Gastroesophageal sphincter (tissue), 4 donors: Measurements from ENCODE around the gene SAAL1. TPM values are rescaled to one million over a fixed set of nuclear protein-coding genes. Genes with fewer than 3 reads are reported as not detected.
A peak's percentile ranks its signal among the peaks of the same experiment; 100 is the strongest.

ENCODE experiments used
- ATAC-seq: fragments of 150-250 bp; one replicate; pipeline ENCODE4 v1.9.1; 2016; ENCODE audit warnings: mild to moderate bottlenecking, moderate library complexity
- H3K27ac ChIP-seq, 4 donors: fragments of 200-600 bp; sonication (generic) in 3 of 4; 1 replicate in 3 of 4; 2 replicates in 1 of 4; pipeline ENCODE4 v1.5.1; 2016 to 2019
- H3K27me3 ChIP-seq: fragments of 200-600 bp; sonication (generic); one replicate; pipeline ENCODE4 v1.5.1; 2019
- H3K36me3 ChIP-seq, 2 donors: fragments of 200-600 bp; sonication (generic); one replicate each; pipeline ENCODE4 v1.5.1; 2019; ENCODE audit warnings: control low read depth in 1 of 2
- H3K4me1 ChIP-seq, 3 donors: fragments of 200-600 bp; sonication (generic); 1 replicate in 2 of 3; 2 replicates in 1 of 3; pipeline ENCODE4 v1.5.1; 2016 to 2019; ENCODE audit warnings: control low read depth in 2 of 3
- H3K4me3 ChIP-seq, 2 donors: fragments of 200-600 bp; sonication (generic); one replicate each; pipeline ENCODE4 v1.5.1; 2019; ENCODE audit warnings: mild to moderate bottlenecking in 1 of 2, moderate library complexity in 1 of 2
- H3K9me3 ChIP-seq, 3 donors: fragments of 200-600 bp; sonication (generic); one replicate each; pipeline ENCODE4 v1.5.1; 2017 to 2019; ENCODE audit warnings: control low read depth in 2 of 3
- CTCF ChIP-seq, 4 experiments: fragments of 200-600 bp in 2 of 4; fragments of 450-650 bp in 2 of 4; sonication (generic) in 1 of 4; IDR thresholded peaks; one replicate each; pipeline ENCODE4 v1.5.1; 2017 to 2019; ENCODE audit warnings: antibody characterized with exemption in 4 of 4, mild to moderate bottlenecking in 2 of 4, moderate library complexity in 2 of 4
- EP300 ChIP-seq: sonication (generic); formaldehyde crosslinking; IDR thresholded peaks from one replicate; pipeline ENCODE4 v1.6.1; 2017; ENCODE audit warnings: antibody characterized with exemption, mild to moderate bottlenecking
- POLR2A ChIP-seq, 2 donors: fragments of 450-650 bp; IDR thresholded peaks; one replicate each; pipeline ENCODE4 v1.6.1; 2017; ENCODE audit warnings: antibody characterized with exemption in 2 of 2, mild to moderate bottlenecking in 2 of 2, moderate library complexity in 1 of 2
- POLR2AphosphoS5 ChIP-seq: sonication (generic); formaldehyde crosslinking; IDR thresholded peaks from one replicate; pipeline ENCODE4 v1.6.1; 2017; ENCODE audit warnings: antibody characterized with exemption
- WGBS, 2 donors: methylation state at CpG; one replicate each; pipeline ENCODE4 v1.1.5; 2018; ENCODE audit warnings: low coverage in 1 of 2; 5-methylcytosine and 5-hydroxymethylcytosine counted together
- small RNA-seq, 4 donors: library from RNA; depleted of rRNA; stranded (forward); fragments of <200 nt; gene quantifications; one replicate each; pipeline ENCODE3, GENCODE V24; 2016
- total RNA-seq, 4 donors: library from RNA; depleted of rRNA; stranded (reverse); fragments of >200 nt; gene quantifications; one replicate each; pipeline ENCODE4 v1.1.0, GENCODE V29; 2016

Gene SAAL1
- total RNA-seq, 4 donors from 2014 or later = 11.3 to 21.5 (median 14.4) TPM

GRCh38 chr11:18054511-18055103 is 51.3 kb downstream of the SAAL1 start:
- Histone ChIP-seq H3K36me3 (no peaks in the 10 kb centered on the region), H3K27me3 (no peaks in the 10 kb centered on the region), H3K27ac (no peak overlapping the region), H3K9me3 (no peaks in the 10 kb centered on the region), H3K4me3 (no peak overlapping the region), H3K4me1 (no peaks in the 10 kb centered on the region)
- TF ChIP-seq EP300 (no peak), POLR2A (IDR thresholded peaks at IDR 0.05) (no peak), CTCF (IDR thresholded peaks at IDR 0.05) (no peak), POLR2AphosphoS5 (no peak)
- WGBS, 2 donors = 76 to 77% methylated on average over 8 to 10 of the region's 10 CpGs
- ATAC-seq = no peak

GRCh38 chr11:18050848-18051247 is 55.0 kb downstream of the SAAL1 start:
- TF ChIP-seq POLR2A (IDR thresholded peaks at IDR 0.05) (no peak), CTCF (IDR thresholded peaks at IDR 0.05) (no peak), POLR2AphosphoS5 (no peak)
- no peak overlapping the region for H3K27ac ChIP-seq
- ATAC-seq = no peak
- H3K36me3 ChIP-seq = no peaks in the 10 kb centered on the region
- peaks cover 0 to 6% (median 0%) of the 10 kb centered on the region in 3 donors for H3K9me3 ChIP-seq
- peaks cover 0 to 7% (median 5%) of the 10 kb centered on the region in 3 donors for H3K4me1 ChIP-seq
- H3K4me3 ChIP-seq = no peak overlapping the region
- H3K27me3 ChIP-seq = peaks cover 34% of the 10 kb centered on the region
- WGBS, 2 donors = 71 to 73% methylated on average over 2 of the region's 2 CpGs

GRCh38 chr11:18046116-18046777 is 59.6 kb downstream of the SAAL1 start, which contains the start of gene TPH1:
TSS of gene TPH1 (minus strand) at chr11:18046269. CDS start at chr11:18040762, 5,507 bp downstream.
- TF ChIP-seq CTCF (IDR thresholded peaks at IDR 0.05) (no peak), EP300 (no peak), POLR2AphosphoS5 (no peak), POLR2A (IDR thresholded peaks at IDR 0.05) (no peak)
- Histone ChIP-seq H3K4me3 (peak within 1 kb of the TSS in 1 of 2 donors; percentile 15), H3K4me1 (peaks cover 0 to 7% (median 5%) of the 10 kb centered on the region in 3 donors), H3K9me3 (peaks cover 0 to 6% (median 0%) of the 10 kb centered on the region in 3 donors), H3K27ac (no peak within 1 kb of the TSS), H3K36me3 (no peaks in the 10 kb centered on the region), H3K27me3 (peaks cover 38% of the 10 kb centered on the region)
- WGBS, 2 donors = 10 to 38% methylated on average over 3 to 4 of the region's 36 CpGs
- no peak for ATAC-seq

- Histone ChIP-seq H3K4me3 (no peak overlapping the region), H3K27ac (no peak overlapping the region), H3K9me3 (no peaks in the 10 kb centered on the region), H3K36me3 (no peaks in the 10 kb centered on the region), H3K4me1 (no peaks in the 10 kb centered on the region), H3K27me3 (no peaks in the 10 kb centered on the region)
- ATAC-seq = no peak
- TF ChIP-seq POLR2AphosphoS5 (no peak), POLR2A (IDR thresholded peaks at IDR 0.05) (no peak), CTCF (IDR thresholded peaks at IDR 0.05) (no peak), EP300 (no peak)
These were observed 69.4 kb downstream of the SAAL1 start for GRCh38 chr11:18036456-18036855.

Small RNA genes lying within 50 kb of the gene (small RNA-seq; reads per million reads assigned to genes)
- 0 reads per million in 4 donors for gene HIGD1AP5

Other genes starting within 250 kb of the SAAL1 start
- gene SERGEF, start 93.0 kb downstream of the SAAL1 start, total RNA-seq = 10 to 100 TPM; 35.5 to 42.5 (median 36.3) TPM
- under 1 TPM in 3 of 4 donors, not detected in 1; 0.13 to 0.47 (median 0.27) TPM for gene TPH1, start 59.8 kb downstream of the SAAL1 start, total RNA-seq
- gene MRGPRX3, start 26.5 kb upstream of the SAAL1 start, total RNA-seq = under 1 TPM in 1 of 4 donors, not detected in 3; 0.31 TPM
- gene MRGPRX4, start 66.8 kb upstream of the SAAL1 start, total RNA-seq = not detected
- gene SAA4, start 130.7 kb upstream of the SAAL1 start, total RNA-seq = 1 to 10 TPM in 1 of 4 donors, not detected in 3; 1.5 TPM
- gene SAA2, start 142.6 kb upstream of the SAAL1 start, total RNA-seq = 10 to 100 TPM in 2 of 4 donors, not detected in 2; 18.6 to 36.5 TPM
- gene SAA1, start 160.2 kb upstream of the SAAL1 start, total RNA-seq = 10 to 100 TPM in 2 of 4 donors, 1 to 10 TPM in 1, not detected in 1; 3.6 to 71.7 (median 32.3) TPM
- 10 to 100 TPM; 13.5 to 37.3 (median 20.2) TPM for gene HPS5, start 216.1 kb upstream of the SAAL1 start, total RNA-seq
- 10 to 100 TPM; 47.3 to 61.8 (median 57.4) TPM for gene GTF2H1, start 216.5 kb upstream of the SAAL1 start, total RNA-seq